ENCODE measurements around the gene BDKRB1. TPM values are rescaled to one million over a fixed set of nuclear protein-coding genes. Genes with fewer than 3 reads are reported as not detected.

BDKRB1 gene
- total RNA-seq = not detected

DNA sequence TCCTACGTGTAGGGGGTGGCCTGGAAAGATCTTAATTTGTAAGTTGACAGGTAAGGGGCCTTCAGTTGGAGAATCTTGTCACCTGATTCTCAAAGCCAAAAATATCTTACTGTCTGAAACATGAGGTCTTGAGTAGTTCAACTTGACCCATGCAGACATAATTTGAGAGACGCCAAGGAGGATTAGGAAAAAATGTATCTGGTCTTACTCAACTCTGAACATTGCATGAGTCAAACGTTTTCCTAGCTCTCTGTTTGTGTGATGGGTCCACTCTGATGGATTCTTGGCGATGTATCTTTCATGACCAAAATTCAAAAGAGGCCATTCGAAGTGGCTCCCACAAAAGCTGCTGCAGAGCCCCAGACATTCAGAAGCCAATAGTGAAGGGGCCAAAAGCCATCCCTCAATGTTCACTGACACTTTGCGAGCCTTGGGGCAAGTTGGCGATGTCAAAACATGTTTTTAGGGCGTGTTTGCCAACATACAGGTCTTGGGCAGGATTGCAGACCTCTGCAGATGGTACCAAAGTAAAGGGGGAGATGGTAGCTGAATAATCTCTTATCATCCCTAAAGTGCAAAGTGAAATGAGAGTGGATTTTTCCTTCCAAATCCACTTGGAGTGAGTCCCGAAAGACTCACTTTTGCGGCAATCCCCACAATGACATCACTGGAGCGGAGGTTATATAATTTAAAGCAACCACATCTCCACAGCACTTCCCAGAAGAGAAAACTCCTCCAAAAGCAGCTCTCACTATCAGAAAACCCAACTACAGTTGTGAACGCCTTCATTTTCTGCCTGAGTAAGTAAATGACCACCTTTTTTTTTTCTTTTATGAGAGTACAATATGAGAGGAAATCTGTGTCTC, at the start of gene BDKRB1:
BDKRB1 (plus strand) TSS at position 710 of the 866 bp plus-strand sequence. CDS start 7,473 bp downstream, outside the sequence.
- ChIA-PET POLR2A (no interaction called here), CTCF (no interaction called here)

DNA sequence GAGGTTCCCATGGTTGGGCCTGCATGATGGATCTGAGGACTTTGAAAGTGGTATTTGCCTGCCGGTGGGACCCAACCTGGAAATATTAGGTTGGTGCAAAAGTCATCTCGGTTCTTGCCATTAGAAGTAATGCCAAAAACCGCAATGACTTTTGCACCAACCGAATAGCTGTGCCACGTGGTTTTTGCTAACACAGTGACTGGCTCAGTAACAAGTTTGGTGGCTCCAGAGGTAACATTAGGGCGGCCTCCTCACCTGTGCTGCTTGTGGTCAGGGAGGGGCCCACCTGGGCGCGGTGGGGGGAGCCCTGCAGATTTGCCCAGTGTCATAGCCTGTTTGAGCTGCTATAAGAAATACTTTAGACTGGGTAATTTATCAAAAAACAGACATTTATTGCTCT, 49.5 kb upstream of the BDKRB1 start:
- POLR2A ChIA-PET = no interaction called here

DNA sequence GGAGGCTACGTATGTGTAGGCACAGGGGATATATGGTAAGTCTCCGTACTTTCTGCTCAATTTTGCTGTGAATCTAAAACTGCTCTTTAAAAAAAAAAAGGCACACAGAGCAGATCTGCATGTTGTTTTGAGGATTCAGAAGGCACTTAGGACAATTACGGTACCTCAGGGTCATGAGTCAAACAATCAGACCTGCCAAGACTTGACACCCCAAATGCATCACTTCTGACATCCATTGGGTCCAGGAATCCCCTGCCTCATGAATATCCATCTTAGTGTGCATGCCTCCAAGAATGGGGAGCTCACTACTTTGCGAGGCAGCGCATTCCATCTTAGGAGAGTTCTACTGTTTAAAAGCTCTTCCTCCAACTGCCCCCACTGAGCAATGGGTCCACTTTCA, 48.3 kb upstream of the BDKRB1 start:
- ChIA-PET CTCF (no interaction called here), POLR2A (no interaction called here)

More for the DNA sequence above, 49.5 kb upstream of the BDKRB1 start:
- CTCF ChIA-PET = no interaction called here

DNA sequence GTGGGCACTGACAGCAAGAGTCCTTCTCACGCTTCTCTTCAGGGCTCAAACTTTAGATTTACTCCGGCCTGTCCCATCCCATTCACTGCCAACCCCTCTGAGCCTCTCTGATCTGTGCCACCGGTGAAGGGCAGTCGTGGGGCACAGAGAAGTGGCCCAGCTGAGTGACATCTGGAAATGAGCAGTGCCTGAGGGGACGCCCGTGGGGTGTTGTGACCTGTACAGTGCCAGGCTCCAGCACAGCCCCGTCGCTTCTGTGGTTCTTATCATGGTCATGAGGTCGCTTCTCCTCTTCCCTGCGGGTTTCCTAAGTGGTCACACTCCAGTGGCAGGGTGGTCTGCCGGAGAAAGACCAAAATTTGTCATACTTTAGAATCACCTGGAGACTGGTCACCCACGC, 47.3 kb upstream of the BDKRB1 start:
- ChIA-PET CTCF (no interaction called here), POLR2A (no interaction called here)

DNA sequence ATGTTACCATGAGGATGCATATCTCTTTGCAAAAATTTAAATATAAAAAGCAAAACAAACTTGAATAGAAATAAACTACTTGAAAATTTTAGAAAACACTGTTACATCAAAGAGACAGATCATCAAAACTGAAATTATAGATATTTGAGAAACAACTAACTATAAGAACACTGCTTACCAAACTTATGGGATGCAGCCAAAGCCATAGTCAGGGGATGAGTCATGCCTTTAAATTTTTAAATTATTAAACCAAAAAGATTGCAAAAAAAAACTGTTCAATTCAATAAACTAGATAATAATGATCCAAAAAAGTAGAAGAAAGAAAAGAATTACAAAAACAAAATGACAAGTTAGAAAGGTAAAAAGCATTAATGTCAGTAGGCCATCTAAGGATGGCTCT, 43.9 kb upstream of the BDKRB1 start:
- ChIA-PET POLR2A (no interaction called here), CTCF (no interaction called here)

DNA sequence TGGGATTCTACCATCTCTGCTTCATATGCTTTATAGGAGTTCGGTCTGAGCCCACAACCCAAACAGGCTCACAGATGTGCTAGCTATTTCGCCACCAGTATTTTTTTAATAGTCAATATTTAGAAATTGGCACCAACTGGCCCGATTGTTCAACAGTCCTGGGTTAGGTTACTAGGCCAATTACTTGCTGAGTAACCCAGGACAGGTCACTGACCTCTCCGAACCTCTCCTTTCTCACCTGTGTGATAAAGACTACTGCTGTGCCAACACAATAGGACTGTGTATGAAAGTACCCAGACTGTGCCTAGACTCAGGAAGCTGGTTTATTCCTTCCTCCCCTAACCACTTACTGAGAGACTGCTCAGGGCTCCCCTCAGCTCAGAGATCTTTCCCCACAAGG, 43.1 kb upstream of the BDKRB1 start:
- POLR2A ChIA-PET = no interaction called here
- CTCF ChIA-PET = no interaction called here

DNA sequence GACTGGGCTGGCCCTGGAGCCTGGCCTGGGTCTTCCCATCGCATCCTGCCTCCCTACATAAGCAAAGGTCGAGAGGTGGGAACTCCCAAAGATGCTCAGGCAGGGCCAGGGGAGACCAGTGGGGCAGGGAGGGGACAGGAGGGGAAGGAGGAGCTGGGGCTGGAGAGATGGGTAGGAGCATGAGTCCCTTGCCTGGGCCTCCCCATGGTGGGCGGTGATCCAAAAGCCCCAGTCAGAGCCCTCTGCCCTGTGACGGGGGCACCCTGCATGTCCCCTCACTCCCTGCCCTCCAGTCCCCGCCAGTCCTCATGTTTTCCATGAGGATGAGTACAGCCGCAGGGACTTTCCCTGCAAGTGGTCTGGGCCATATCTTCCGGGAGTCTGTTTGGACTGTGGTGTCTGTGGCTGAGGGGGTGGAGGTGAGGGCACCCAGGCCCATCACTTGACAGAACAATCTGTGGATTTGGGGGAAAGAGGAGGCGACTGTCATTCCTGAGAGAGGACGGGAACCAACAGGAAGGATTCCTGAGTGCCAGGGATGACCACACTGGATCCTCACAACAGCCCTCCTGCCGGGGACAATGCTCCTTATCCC, 42.0 kb upstream of the BDKRB1 start:
- CTCF ChIA-PET = no interaction called here

DNA sequence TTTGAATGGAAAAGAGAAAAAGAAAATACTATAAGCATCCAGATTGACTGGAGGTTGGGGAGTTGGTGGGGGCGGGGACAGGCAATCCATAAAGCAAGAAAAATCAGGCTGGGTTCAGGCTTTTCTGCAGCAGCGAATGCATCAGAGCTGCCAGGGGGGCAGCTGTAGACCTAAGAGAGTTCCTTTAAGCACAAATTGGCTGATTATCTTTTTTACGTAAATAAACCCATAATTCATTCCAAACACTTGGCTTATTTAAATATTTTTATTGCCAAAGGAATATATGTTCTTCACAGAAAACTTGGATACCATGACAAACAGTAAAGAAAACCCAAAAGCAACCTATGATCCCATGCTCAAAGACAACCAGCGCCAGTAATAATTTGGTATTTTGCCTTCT, 41.2 kb upstream of the BDKRB1 start:
- CTCF ChIA-PET = no interaction called here
- POLR2A ChIA-PET = no interaction called here

More for the DNA sequence above, 42.0 kb upstream of the BDKRB1 start:
- POLR2A ChIA-PET = no interaction called here

DNA sequence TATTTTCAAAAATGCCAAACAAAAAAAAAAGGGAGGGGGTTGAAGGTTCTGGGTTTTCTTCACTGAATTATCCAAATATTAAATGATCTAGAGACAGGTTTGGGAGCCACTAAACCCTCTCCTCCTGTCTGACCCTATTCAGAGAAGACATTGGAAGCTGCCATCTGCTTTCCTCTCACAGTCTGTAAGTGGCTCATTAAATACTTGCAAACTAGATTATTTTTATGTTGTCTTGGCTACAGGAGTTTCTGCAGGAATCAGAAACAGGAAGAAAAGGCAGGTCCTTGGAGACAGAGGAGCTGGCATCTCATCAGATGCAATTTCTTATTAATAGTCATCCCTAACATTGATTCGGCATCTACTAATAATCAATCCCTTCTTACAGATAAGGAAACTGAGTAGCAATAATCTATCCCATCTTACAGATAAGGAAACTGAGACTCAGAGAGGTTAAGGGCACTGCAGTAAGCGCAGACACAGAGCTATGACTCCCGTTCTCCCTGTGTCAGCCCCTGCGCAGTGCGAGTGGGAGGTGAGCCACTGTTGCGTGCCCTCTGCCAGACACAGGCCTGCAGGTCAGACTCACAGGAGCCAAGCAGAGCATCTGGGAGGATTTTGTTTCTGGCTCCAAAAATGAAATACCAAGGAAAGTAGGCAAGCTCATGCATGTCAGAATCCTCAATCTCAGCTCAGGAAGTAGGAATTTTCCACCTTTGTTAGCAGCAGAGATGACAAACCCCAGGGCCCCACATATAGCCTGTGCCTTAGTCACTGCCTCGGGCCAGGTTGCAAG, 40.4 kb upstream of the BDKRB1 start:
- ChIA-PET CTCF (interaction anchor here (1.0 kb wide), 1 partner anchor 84 kb away, joined by 3 read pairs; no protein-coding TSS in a partner anchor), POLR2A (no interaction called here)

DNA sequence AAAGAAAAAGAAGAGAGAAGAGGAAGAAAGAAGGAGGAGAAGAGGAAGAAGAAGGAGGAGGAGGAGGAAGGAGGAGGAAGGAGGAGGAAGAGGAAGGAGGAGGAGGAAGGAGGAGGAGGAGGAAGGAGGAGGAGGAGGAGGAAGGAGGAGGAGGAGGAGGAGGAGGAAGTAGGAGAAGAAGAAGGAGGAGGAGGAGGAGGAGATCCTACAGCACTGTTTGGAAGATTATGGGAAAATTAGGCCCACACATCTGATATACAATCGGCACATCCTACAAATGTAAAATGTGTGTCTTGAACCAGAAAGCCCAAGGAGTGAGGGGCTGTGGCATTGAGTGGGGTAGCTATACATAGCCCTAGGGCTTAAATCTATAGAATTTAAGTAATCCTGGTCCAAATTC, 39.4 kb upstream of the BDKRB1 start:
- POLR2A ChIA-PET = no interaction called here
- CTCF ChIA-PET = interaction anchor here (1.0 kb wide), 1 partner anchor 83 kb away, joined by 3 read pairs; no protein-coding TSS in a partner anchor

DNA sequence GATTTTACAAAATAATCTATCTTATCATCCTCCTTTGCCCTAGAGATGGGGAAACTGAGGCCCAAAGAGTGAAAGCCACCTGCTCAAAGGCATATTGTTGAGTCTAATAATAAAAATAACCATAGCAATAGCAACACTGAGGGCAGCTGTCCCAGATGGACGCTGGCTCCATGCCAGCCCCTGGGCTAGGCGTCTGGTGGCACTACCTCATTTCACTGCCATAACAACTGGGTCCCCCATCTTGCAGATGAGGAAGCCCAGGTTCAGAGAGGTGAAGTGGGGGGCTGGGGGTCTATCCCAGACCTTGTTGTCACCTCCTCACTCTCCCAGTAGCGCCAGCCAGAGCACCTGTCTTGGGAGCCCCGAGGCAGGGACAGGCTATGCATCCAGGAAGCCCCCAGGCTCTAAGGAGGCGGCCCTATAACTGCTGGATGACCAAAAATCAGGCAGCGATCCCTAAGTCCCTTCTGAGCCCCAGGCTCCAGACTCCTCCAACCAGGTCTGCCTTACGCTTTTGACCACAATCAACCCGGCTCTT, 38.6 kb upstream of the BDKRB1 start:
- CTCF ChIA-PET = no interaction called here
- POLR2A ChIA-PET = no interaction called here

DNA sequence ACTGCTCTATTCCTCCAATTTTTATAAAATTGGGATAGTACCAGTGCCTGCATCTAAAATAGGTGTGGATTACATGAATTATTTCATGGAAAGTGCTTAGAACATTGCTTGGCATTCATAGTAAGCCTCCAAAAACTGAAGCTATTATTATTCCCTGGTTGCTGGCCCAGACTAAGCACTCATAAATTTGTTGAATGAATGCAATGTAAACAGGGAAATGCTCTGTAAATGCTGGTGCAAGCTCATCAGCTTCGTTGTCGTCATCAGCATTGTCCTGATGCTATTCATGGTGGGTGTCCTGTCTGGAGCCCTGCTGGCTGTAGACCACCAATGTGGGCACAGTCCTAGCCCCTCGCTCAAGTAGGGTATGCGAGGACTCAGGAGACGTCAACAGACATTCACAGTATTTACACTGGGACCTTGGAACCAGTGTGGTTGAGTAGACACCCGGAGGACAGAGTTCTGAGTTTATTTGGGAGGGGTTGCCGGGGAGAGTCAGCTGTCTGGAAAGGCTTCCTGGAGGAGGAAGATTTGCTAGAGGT, 34.8 kb upstream of the BDKRB1 start:
- ChIA-PET POLR2A (no interaction called here), CTCF (no interaction called here)

DNA sequence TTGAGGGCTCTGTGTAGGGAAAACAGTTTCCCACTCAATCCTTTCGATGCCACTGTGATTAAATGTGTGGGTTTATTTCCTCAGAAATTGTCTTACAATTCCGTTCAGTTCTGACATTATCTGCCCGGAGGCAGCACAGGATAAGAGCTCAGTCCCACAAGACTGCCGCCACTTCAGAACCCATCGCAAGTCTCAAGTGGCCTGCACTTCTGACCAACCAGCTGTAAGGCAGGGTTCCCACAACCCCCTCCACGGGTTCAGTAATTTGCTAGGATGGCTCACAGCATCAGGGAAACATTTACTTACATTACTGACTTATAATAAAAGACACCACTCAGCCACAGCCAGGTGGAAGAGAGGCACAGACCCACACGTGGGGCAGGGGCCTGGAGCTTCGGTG, 34.2 kb upstream of the BDKRB1 start:
- ChIA-PET POLR2A (no interaction called here), CTCF (no interaction called here)

DNA sequence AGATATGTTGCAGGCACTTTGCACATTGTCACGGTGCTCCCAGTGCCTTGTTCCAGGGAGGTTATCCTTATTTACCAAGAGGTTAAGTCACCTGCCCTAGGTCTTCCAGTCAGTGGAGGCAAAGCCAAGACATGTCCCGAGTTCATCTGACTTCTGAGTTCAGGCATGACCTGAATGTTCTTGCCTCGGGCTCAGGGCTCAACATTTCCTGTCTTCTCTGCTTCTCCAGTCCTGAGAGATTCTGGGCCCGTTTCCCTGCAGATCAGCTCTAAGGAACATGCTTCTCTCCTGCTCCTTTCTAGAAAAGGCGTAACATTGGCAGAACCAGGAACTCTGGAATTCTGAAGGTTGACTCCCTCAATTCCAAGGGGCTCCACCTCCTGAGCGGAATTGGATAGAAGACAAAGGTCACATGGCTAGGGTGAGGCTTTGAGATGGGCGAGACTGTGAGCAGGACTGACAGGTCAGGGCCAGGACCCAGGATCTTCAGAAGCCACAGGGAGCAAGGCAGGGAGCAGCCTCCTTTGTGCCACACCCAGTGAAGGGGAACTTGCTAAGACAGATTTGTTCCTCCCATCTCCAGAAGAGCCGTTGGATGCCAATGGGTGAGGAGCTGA, 31.4 kb upstream of the BDKRB1 start:
- POLR2A ChIA-PET = no interaction called here

DNA sequence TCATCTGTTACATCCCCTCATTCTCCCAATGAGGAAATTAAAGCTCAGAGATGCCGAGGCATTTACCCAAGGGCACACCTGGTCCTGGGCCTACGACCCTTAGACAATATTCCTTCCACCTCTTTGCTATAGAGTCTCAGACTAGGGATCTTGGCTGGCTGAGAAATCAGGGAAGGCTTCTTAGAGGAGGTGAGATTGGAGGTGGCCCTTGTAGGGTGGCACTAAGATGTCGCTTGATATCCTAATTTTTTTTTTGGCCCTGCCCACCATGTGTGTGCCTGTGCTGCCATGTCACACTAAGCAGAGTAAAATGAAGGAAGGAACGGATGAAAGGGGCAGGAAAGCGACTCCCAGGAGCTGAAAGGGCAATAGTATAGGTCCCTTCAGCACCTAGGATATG, 30.8 kb upstream of the BDKRB1 start:
- POLR2A ChIA-PET = no interaction called here
- CTCF ChIA-PET = no interaction called here

More for the DNA sequence above, 31.4 kb upstream of the BDKRB1 start:
- CTCF ChIA-PET = no interaction called here

DNA sequence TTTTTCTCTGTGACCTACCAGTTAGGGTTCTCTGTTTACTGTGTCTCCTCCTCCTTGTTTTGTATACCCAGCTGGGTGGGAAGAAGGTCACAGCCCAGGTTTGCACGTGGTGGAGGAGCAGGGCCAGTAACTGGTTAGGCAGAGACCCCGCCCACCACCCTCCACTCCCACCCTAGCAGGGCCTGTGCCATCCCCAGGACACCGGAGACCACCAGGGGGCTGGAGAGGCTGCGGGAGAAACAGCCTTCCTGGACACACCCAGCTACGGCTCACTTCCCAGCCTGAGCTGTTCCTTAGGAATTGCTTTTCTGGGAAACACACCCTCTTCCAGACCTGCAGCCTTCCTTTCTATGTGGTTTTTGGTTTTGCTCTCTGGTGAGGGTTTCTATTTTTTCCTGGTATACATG, 30.3 kb upstream of the BDKRB1 start:
- ChIA-PET POLR2A (no interaction called here), CTCF (no interaction called here)

DNA sequence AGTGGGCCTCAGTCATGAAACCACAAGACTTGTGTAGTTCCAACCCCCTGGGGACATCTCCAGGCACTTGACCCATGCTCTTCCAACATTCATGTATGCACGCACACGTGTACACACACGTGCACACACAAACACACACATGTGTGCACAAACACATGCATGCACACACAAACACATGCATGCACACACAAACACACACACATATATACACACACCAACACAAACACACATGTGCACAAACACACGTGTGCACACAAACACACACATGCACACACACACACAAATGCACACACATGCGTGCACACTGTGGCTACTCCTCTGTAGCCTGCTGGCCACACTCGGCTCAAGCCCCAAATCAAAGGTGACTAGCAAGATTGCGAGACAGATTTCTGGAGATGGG, 28.6 kb upstream of the BDKRB1 start:
- ChIA-PET CTCF (no interaction called here), POLR2A (no interaction called here)

DNA sequence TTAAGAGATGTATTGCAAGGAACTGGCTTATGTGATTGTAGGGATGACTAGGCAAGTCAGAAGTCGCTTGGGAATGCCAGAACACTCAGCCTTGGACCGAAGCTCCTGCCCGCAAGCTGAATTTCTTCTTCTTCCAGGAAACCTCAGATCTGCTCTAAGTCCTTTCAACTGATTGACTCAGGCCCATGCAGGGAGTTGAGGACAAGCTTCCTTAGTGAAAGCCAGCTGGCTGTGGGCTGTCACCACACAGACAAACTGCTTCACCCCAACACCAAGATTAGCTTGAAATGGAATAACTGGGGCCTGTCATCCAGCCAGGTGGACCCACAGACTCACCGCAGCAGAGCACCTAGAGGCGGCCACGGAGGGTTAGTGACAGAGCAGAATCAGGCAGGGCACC, 26.7 kb upstream of the BDKRB1 start:
- POLR2A ChIA-PET = no interaction called here
- CTCF ChIA-PET = no interaction called here

DNA sequence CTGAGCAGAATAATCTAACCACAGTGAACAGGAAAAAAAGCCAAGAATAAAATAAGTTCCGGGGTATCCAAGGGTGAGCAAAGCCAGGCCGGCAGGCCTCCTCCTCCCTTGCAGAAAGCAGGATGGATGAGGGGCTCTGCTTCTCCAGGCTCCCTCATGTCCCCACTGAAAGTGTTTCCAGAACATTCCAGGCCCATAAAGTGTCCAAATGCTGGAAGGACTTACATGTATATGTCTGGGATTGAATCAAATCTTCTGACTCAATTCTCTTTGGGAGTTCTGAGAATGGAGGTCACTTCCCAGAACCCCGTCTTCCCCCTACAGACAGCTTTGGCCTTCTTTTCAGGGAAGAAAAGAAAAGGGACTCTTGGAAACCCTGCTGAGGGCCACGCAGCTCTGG, 25.0 kb upstream of the BDKRB1 start:
- ChIA-PET POLR2A (no interaction called here), CTCF (no interaction called here)

DNA sequence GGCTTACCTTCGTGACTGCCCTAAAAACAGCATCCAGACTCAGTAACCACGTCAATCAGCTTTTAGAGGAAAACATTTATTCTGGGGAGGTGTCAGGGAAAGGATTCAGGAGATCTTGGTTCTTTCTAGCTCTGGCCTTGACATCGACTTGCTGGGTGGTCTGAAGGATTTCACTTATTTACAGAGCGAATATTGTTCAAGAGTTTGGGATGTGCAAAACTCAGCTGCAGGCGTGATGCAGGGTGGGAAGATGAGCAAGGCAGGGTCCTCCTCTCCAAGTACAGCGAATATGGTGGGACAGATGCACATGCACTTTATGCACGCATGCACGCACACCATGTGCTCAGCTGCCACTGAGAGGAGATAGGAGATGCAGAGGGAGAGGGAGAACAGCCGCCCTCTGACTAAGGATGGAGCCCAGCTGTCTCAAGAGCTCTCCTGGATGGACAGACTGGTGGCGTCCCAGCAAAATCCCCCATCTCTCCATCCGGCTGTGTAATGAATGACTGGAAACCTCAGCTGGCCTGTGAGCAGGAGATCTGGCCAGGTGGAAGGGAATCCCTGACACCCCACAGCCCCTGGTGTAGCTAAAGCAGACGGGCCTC, 24.4 kb upstream of the BDKRB1 start:
- CTCF ChIA-PET = no interaction called here
- POLR2A ChIA-PET = no interaction called here

Measured in activated CD8-positive, alpha-beta memory T cell treated with anti-CD3 and anti-CD28 coated beads for 36 hours (primary cell).